Measurements from ENCODE around the gene OTOP2.
"Not testable (repeated sequence)": the region's sequence is repeated elsewhere in the genome, so short reads cannot be mapped to it uniquely, and the experiment has no call there.

Gene OTOP2

DNA sequence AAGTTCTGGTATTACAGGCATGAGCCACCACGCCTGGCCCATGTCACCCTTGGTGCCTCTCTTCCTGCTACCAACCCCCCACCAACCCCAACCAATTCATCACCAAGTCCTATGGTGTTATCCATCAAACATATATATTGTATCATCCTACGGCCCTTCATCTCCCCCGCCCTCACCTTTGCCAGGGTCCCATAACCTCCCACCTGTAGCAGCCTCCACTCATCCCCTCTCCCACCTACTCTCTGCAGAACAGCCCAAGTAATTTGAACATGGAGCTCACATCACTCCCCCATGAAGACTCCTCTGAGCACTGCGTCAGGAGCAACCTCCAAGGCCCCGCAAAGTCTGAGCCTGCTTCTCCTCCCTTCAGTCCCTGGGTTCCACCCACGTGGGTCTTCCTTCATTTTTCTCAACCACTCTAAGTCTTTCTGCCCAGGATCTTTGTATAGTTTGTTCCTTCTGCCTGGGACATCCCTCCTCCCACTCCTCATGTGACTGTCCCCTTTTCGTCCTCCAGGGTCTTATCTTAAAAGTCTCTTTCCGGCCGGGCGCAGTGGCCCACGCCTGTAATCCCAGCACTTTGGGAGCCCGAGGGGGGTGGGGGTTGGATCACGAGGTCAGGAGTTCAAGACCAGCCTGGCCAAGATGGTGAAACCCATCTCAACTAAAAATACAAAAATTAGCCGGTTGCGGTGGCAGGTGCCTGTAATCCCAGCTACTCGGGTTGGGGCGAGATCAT, 55.5 kb downstream of the OTOP2 start:
- H3K27me3 Mint-ChIP-seq = peaks cover 19% of the 10 kb centered on the region

DNA sequence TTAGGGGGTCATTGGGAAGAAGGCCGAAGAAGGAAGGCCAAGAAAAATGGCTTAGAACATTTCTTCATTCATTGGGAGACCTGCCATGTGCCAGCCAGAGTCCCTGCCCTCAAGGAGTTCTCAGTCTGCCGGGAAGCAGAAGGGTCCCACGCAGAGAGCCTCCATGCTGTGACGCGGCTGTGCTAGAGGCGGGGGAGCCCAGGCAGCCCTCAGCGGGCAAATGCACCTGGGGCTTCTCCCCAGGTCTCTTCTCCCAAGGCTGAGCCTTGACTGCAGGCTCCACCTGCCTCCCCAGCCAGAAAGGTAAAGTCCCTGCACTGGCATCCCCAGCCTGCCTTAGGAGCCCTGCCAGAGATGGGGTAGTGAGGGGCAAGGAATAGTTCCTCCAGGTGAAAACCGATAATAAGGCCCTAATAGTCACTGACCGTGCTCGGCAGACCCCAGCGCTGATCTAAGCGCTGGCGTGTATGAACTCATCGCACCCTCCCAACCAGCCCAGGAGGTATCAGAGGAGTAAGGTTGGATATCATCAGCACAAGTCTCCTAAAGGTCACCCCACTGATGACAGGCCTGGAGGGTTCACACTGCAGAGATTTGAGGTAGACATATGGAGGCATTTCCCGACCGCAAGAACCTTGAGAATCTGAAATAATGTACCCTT, 57.4 kb downstream of the OTOP2 start:
- Mint-ChIP-seq H3K27ac (peak overlapping the region; percentile 77), H3K36me3 (ENCODE audit: low read depth) (no peaks in the 10 kb centered on the region), H3K4me1 (peaks cover 10% of the 10 kb centered on the region), H3K27me3 (peaks cover 21% of the 10 kb centered on the region), H3K9me3 (no peaks in the 10 kb centered on the region), H3K4me3 (peak overlapping the region; percentile 82)
- DNase-seq (no peak), ATAC-seq (peak; percentile 74)

More for the DNA sequence above, 55.5 kb downstream of the OTOP2 start:
- H3K4me3 Mint-ChIP-seq = no peak overlapping the region
- peaks cover 10% of the 10 kb centered on the region for H3K4me1 Mint-ChIP-seq
- no peak for DNase-seq
- H3K27ac Mint-ChIP-seq = no peak overlapping the region
- no peak for ATAC-seq
- no peaks in the 10 kb centered on the region for H3K9me3 Mint-ChIP-seq
- no peaks in the 10 kb centered on the region for H3K36me3 Mint-ChIP-seq (ENCODE audit: low read depth)

DNA sequence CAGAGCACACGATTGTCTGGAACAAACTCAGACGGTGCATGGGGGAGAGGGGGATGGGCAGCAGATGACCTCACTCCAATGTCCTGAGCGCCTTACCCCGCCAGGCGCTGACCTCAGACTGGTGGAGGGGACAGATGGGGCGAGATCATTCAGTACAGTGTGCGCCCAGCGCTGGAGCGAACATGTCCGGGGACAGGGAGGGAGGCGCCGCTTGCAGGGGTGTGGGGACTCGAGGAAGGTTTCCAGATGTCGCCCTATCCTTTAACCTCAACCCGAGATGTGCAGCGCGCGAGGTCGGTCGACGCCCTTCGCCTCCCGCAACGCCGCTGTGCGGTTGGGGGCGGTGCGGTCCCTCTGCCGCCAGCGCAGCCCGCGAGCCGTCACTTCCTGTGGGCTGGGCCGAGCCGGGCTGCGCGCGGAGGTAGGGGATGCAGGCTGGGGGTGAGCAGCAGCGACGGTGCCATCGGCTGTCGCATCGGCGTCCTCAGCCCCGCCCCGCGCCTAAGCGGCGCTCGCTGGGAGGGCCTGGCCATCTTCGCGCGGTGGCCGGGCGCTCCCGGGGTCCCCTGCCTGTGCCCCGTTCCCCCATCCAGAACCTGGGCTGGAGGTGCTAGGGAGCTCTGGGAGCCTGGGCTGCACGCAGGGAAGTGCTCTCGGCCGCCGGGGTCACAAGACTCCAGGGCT, 58.0 kb downstream of the OTOP2 start:
- peak; percentile 79 for DNase-seq
- H3K27me3 Mint-ChIP-seq = peaks cover 26% of the 10 kb centered on the region
- H3K4me1 Mint-ChIP-seq = peaks cover 17% of the 10 kb centered on the region
- no peaks in the 10 kb centered on the region for H3K9me3 Mint-ChIP-seq
- peak overlapping the region; percentile 82 for H3K4me3 Mint-ChIP-seq
- ATAC-seq = peak; percentile 89
- no peaks in the 10 kb centered on the region for H3K36me3 Mint-ChIP-seq (ENCODE audit: low read depth)
- peak overlapping the region; percentile 77 for H3K27ac Mint-ChIP-seq

DNA sequence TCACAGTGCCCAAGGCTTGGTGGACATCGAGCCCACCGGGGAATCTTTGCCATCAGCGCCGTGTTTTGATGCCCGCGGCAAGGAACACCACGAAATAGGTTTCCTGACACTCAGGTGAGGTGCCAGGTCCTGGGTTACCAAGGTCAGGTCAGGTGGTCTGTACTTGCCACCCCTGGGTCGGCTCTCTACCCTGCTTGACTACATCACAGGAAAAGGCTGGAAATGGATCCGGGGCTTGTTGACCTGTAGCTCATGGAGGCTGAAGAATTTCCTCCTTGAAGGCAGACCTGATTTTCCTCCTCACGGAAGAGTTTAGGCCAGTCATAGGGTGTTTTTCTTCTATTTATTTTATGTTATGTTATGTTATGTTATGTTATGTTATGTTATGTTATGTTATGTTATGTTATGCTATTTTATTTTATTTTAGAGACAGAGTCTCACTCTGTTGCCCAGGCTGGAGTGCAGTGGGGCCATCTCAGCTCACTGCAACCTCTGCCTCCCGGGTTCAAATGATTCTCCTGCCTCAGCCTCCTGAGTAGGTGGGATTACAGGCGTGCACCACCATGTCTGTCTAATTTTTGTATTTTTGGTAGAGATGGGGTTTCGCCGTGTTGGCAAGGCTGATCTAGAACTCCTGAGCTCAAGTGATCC, 58.7 kb downstream of the OTOP2 start:
- H3K27ac Mint-ChIP-seq; DNase-seq; H3K36me3 Mint-ChIP-seq (ENCODE audit: low read depth); ATAC-seq; H3K9me3 Mint-ChIP-seq: not testable (repeated sequence)
- Mint-ChIP-seq H3K4me1 (peaks cover 20% of the 10 kb centered on the region), H3K27me3 (peaks cover 28% of the 10 kb centered on the region), H3K4me3 (peak overlapping the region; percentile 82)

Measured in activated naive CD8-positive, alpha-beta T cell treated with anti-CD3 and anti-CD28 coated beads, Interleukin-2, amount 50 U/mL, for 24 hours (primary cell).